ENCODE results near the gene INTS11.

INTS11 gene

DNA sequence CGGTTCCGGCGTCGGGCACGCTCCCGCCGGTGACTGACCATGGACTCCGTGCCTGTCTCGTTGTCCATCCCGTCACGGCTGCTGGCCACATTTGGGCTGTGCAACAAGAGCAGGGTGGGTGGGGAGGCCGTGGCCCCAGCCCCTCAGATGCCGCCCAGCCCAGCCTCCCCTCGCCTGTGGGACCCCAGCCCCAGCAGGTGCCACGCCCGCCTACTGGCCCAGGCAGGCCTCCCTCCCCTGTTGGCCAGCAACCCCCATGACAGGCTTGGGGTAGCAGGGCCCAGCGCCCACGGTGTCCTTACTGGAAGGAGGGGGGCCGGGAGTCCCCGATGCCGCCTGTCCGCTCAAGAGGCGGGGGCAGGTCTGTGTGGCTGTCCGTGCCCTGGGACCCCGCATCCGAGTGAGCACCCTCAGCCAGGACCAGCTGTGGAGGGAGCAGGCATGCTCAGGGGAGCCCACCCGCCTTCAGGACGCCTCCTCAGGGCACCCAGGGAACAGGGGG lies 17.7 kb upstream of the INTS11 start:
- Histone ChIP-seq H3K36me3 (ENCODE audit: control insufficient read depth, insufficient read depth, low read length) (peaks cover 4% of the 10 kb centered on the region; the same call in 1 of the 2 replicates), H3K4me3 (replicated peaks; ENCODE audit: low read depth, low read length) (no peak overlapping the region), H3K27me3 (replicated peaks; ENCODE audit: control insufficient read depth, insufficient read depth, low read length) (no peaks in the 10 kb centered on the region)
- TF ChIP-seq, protein P1, sequence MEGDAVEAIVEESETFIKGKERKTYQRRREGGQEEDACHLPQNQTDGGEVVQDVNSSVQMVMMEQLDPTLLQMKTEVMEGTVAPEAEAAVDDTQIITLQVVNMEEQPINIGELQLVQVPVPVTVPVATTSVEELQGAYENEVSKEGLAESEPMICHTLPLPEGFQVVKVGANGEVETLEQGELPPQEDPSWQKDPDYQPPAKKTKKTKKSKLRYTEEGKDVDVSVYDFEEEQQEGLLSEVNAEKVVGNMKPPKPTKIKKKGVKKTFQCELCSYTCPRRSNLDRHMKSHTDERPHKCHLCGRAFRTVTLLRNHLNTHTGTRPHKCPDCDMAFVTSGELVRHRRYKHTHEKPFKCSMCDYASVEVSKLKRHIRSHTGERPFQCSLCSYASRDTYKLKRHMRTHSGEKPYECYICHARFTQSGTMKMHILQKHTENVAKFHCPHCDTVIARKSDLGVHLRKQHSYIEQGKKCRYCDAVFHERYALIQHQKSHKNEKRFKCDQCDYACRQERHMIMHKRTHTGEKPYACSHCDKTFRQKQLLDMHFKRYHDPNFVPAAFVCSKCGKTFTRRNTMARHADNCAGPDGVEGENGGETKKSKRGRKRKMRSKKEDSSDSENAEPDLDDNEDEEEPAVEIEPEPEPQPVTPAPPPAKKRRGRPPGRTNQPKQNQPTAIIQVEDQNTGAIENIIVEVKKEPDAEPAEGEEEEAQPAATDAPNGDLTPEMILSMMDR (IDR thresholded peaks at IDR 0.05; ENCODE audit: insufficient read depth, low read length, poor library complexity, severe bottlenecking): no peak
- DNase-seq (ENCODE audit: extremely low read depth, insufficient read length): no peak

DNA sequence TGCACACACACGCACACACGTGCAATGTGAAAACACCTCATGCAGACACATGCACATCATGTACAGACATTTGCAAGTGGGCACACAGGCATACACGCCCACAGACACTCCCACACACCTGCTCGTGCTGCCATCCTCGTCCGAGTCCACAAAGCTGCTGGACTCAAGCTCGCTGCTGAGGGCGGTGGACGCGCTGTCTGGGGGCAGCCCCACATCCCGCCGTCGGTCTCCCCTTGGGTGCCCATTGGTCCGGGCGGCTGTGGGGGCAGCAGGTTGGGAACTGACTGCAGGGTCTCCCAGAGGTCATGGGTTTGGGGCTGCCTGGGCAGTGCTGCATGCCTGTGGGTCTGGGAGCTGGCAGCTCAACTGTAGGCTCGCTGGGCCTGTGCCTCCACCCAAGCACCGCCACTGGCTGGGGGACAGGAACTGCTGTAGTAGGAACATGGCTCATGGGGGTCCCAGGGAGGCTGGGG lies 17.1 kb upstream of the INTS11 start:
- Histone ChIP-seq H3K4me3 (replicated peaks; ENCODE audit: low read depth, low read length) (no peak overlapping the region), H3K36me3 (ENCODE audit: control insufficient read depth, insufficient read depth, low read length) (peaks cover 4% of the 10 kb centered on the region; the same call in 1 of the 2 replicates), H3K27me3 (replicated peaks; ENCODE audit: control insufficient read depth, insufficient read depth, low read length) (no peaks in the 10 kb centered on the region)
- TF ChIP-seq, protein P1 (IDR thresholded peaks at IDR 0.05; ENCODE audit: insufficient read depth, low read length, poor library complexity, severe bottlenecking): no peak
- no peak for DNase-seq (ENCODE audit: extremely low read depth, insufficient read length)

DNA sequence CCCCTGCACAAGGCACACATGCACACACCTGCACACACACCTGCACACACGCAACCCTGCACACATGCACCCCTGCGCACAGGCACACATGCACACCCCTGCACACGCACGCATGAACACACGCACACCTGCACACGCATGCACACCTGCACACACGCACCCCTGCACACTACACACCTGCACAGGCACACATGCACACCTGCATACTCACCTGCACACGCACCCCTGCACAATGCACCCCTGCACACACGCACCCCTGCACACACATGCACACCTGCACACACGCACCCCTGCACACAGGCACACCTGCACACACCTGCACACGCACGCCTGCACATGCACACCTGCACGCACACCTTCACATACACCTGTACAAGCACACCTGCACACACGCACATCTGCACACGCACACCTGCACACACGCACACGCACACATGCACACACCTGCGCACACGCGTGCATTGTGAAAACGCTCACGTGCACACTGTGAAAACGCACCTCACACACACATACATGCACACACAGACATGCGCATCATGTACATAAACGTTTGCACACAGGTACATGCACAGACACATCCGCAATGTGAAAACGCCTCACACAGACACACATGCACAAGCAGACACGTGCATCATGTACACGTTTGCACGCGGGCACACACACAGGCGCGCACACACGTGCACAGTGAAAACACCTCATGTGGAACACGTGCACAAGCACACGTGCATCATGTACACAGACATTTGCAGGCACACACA lies 16.5 kb upstream of the INTS11 start:
- no peak overlapping the region for H3K4me3 ChIP-seq (replicated peaks; ENCODE audit: low read depth, low read length)
- H3K27me3 ChIP-seq (replicated peaks; ENCODE audit: control insufficient read depth, insufficient read depth, low read length): no peaks in the 10 kb centered on the region
- no peak for DNase-seq (ENCODE audit: extremely low read depth, insufficient read length)
- TF ChIP-seq, protein P1 (IDR thresholded peaks at IDR 0.05; ENCODE audit: insufficient read depth, low read length, poor library complexity, severe bottlenecking): no peak
- peaks cover 4% of the 10 kb centered on the region; the same call in 1 of the 2 replicates for H3K36me3 ChIP-seq (ENCODE audit: control insufficient read depth, insufficient read depth, low read length)

DNA sequence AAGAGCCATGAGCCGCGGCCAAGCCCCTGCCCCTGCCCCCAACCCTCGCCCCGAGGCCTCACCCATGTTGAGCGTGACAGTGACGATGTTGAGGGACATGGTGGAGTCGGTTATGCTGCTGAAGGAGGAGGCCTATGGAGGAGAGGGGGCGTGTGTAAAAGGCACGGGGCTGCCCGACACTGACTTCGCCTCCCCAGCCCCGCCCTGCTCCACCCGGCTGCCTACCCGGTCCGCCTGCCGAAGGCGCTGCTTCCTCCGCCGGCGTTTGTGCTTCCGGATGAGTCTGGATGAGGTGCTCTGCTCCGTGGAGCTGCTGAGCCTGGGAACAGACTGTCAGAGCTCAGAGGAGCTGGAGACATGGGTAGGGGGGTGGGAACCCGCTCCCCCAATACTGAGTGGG lies 15.7 kb upstream of the INTS11 start:
- H3K36me3 ChIP-seq (ENCODE audit: control insufficient read depth, insufficient read depth, low read length): peaks cover 4% of the 10 kb centered on the region
- H3K4me3 ChIP-seq (replicated peaks; ENCODE audit: low read depth, low read length): no peak overlapping the region
- TF ChIP-seq, protein P1 (IDR thresholded peaks at IDR 0.05; ENCODE audit: insufficient read depth, low read length, poor library complexity, severe bottlenecking): no peak
- DNase-seq (ENCODE audit: extremely low read depth, insufficient read length): no peak
- no peaks in the 10 kb centered on the region for H3K27me3 ChIP-seq (replicated peaks; ENCODE audit: control insufficient read depth, insufficient read depth, low read length)

DNA sequence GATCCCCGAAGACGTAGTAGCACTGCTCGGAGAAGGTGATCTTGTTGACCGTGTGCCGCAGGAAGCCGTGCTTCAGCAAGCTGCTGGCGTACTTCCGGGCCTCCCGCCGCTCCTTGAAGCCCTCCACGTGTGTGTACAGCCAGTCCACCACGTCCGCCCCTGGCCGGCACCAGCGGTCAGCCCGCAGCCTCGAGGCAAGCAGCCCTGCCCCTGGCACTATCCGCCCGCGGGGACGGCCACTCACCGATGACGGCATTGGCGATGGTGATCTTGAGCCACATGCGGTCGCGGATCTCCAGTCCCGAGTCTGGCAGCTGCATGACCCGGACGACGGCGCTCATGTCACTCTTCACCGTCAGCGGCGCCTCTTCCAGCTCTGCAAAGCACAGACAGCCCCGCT lies 13.8 kb upstream of the INTS11 start:
- Histone ChIP-seq H3K27me3 (replicated peaks; ENCODE audit: control insufficient read depth, insufficient read depth, low read length) (no peaks in the 10 kb centered on the region), H3K4me3 (replicated peaks; ENCODE audit: low read depth, low read length) (no peak overlapping the region), H3K36me3 (ENCODE audit: control insufficient read depth, insufficient read depth, low read length) (peaks cover 4% of the 10 kb centered on the region)
- TF ChIP-seq, protein P1 (IDR thresholded peaks at IDR 0.05; ENCODE audit: insufficient read depth, low read length, poor library complexity, severe bottlenecking): no peak
- DNase-seq (ENCODE audit: extremely low read depth, insufficient read length): no peak
